Measurements from ENCODE around the gene TCEA3.

TCEA3 gene

GRCh38 chr1:23428136-23428905, 3.8 kb upstream of the TCEA3 start:
- H3F3A ChIP-seq (ENCODE audit: control insufficient read depth, insufficient read depth): no peaks in the 10 kb centered on the region
- peaks cover 4% of the 10 kb centered on the region; the same call in 1 of the 2 replicates for H3K36me3 ChIP-seq (ENCODE audit: control insufficient read depth, low read length)
- H3K79me2 ChIP-seq (ENCODE audit: control insufficient read depth, low read length): no peaks in the 10 kb centered on the region
- H3K9me2 ChIP-seq (replicated peaks; ENCODE audit: control insufficient read depth, low read length): no peaks in the 10 kb centered on the region
- TF ChIP-seq CTCF (IDR thresholded peaks at IDR 0.05; ENCODE audit: low read depth, low read length, poor library complexity, severe bottlenecking): no peak
- no peak for TF ChIP-seq EZH2phosphoT487 (IDR thresholded peaks at IDR 0.05; ENCODE audit: borderline replicate concordance, low read length)
- H3K4me1 ChIP-seq (ENCODE audit: control insufficient read depth, low read length): peaks cover 3% of the 10 kb centered on the region; the same call in 1 of the 2 replicates
- H4K20me1 ChIP-seq (ENCODE audit: control insufficient read depth, insufficient read depth, low read depth, low read length): no peaks in the 10 kb centered on the region
- H3K9me3 ChIP-seq (ENCODE audit: control insufficient read depth, insufficient read depth, low read length): no peaks in the 10 kb centered on the region
- peaks cover 7% of the 10 kb centered on the region for H3K27me3 ChIP-seq (ENCODE audit: control insufficient read depth, low read length)
- H3K4me3 ChIP-seq (ENCODE audit: low read length): no peak overlapping the region
- H3K4me2 ChIP-seq (ENCODE audit: low read length): no peak overlapping the region
- no peak overlapping the region for H3K27ac ChIP-seq (ENCODE audit: low read depth, low read length)

- peaks cover 14% of the 10 kb centered on the region for H3K27me3 ChIP-seq (ENCODE audit: control insufficient read depth, low read length)
- H3F3A ChIP-seq (ENCODE audit: control insufficient read depth, insufficient read depth): no peaks in the 10 kb centered on the region
- no peaks in the 10 kb centered on the region for H3K79me2 ChIP-seq (ENCODE audit: control insufficient read depth, low read length)
- no peak overlapping the region for H3K4me3 ChIP-seq (ENCODE audit: low read length)
- no peak overlapping the region for H3K27ac ChIP-seq (ENCODE audit: low read depth, low read length)
- H4K20me1 ChIP-seq (ENCODE audit: control insufficient read depth, insufficient read depth, low read depth, low read length): no peaks in the 10 kb centered on the region
- no peaks in the 10 kb centered on the region for H3K9me2 ChIP-seq (replicated peaks; ENCODE audit: control insufficient read depth, low read length)
- H3K36me3 ChIP-seq (ENCODE audit: control insufficient read depth, low read length): peaks cover 4% of the 10 kb centered on the region; the same call in 1 of the 2 replicates
- TF ChIP-seq CTCF (IDR thresholded peaks at IDR 0.05; ENCODE audit: low read depth, low read length, poor library complexity, severe bottlenecking) (no peak), EZH2phosphoT487 (IDR thresholded peaks at IDR 0.05; ENCODE audit: borderline replicate concordance, low read length) (no peak)
- H3K4me2 ChIP-seq (ENCODE audit: low read length): no peak overlapping the region
- H3K4me1 ChIP-seq (ENCODE audit: control insufficient read depth, low read length): peaks cover 3% of the 10 kb centered on the region; the same call in 1 of the 2 replicates
- H3K9me3 ChIP-seq (ENCODE audit: control insufficient read depth, insufficient read depth, low read length): no peaks in the 10 kb centered on the region
Measured at GRCh38 chr1:23427550-23427949, 3.0 kb upstream of the TCEA3 start.

GRCh38 chr1:23426828-23427227, 2.3 kb upstream of the TCEA3 start:
- H3K79me2 ChIP-seq (ENCODE audit: control insufficient read depth, low read length): no peaks in the 10 kb centered on the region
- TF ChIP-seq EZH2phosphoT487 (IDR thresholded peaks at IDR 0.05; ENCODE audit: borderline replicate concordance, low read length) (no peak), CTCF (IDR thresholded peaks at IDR 0.05; ENCODE audit: low read depth, low read length, poor library complexity, severe bottlenecking) (no peak)
- H3F3A ChIP-seq (ENCODE audit: control insufficient read depth, insufficient read depth): no peaks in the 10 kb centered on the region
- H3K36me3 ChIP-seq (ENCODE audit: control insufficient read depth, low read length): peaks cover 4% of the 10 kb centered on the region; the same call in 1 of the 2 replicates
- no peak overlapping the region for H3K4me3 ChIP-seq (ENCODE audit: low read length)
- H3K27me3 ChIP-seq (ENCODE audit: control insufficient read depth, low read length): peaks cover 22% of the 10 kb centered on the region
- no peaks in the 10 kb centered on the region for H4K20me1 ChIP-seq (ENCODE audit: control insufficient read depth, insufficient read depth, low read depth, low read length)
- peaks cover 3% of the 10 kb centered on the region; the same call in 1 of the 2 replicates for H3K4me1 ChIP-seq (ENCODE audit: control insufficient read depth, low read length)
- no peaks in the 10 kb centered on the region for H3K9me3 ChIP-seq (ENCODE audit: control insufficient read depth, insufficient read depth, low read length)
- no peak overlapping the region for H3K4me2 ChIP-seq (ENCODE audit: low read length)
- no peak overlapping the region for H3K27ac ChIP-seq (ENCODE audit: low read depth, low read length)
- H3K9me2 ChIP-seq (replicated peaks; ENCODE audit: control insufficient read depth, low read length): no peaks in the 10 kb centered on the region

Data from DOHH2 (cell line).